GM23338 (cell line): ENCODE data around the gene FKBP5. TPM values are rescaled to one million over a fixed set of nuclear protein-coding genes. Genes with fewer than 3 reads are reported as not detected.

Experiments
- ATAC-seq: fragments of 200-7000 bp; cut with Tn5 transposase; 3 replicates; pipeline ENCODE4 v1.9.1; 2020
- DNase-seq: peaks from one replicate; pipeline ENCODE4 v3.0.0-alpha.2; 2015; ENCODE audit warnings: low spot score
- H2AFZ ChIP-seq: fragments of 200-600 bp; sonication (generic); 2 replicates; pipeline ENCODE4 v1.8.0; 2016; ENCODE audit warnings: antibody characterized with exemption, mild to moderate bottlenecking, moderate library complexity
- H3F3A ChIP-seq: fragments of 200-600 bp; sonication (generic); replicated peaks from 2 replicates; pipeline ENCODE4 v1.8.0; 2017; ENCODE audit warnings: antibody characterized with exemption, mixed run types, low read depth
- H3K27ac ChIP-seq: fragments of 200-600 bp; sonication (generic); 2 replicates; pipeline ENCODE4 v1.6.1; 2016; ENCODE audit warnings: low read depth
- H3K27me3 ChIP-seq: fragments of 200-600 bp; sonication (generic); 2 replicates; pipeline ENCODE4 v1.8.0; 2016; ENCODE audit warnings: mild to moderate bottlenecking, mixed run types, moderate library complexity; ENCODE audit not compliant: insufficient read depth
- H3K36me3 ChIP-seq: fragments of 200-600 bp; sonication (generic); 2 replicates; pipeline ENCODE4 v1.8.0; 2016; ENCODE audit warnings: mild to moderate bottlenecking; ENCODE audit not compliant: insufficient read depth
- H3K4me1 ChIP-seq: fragments of 200-600 bp; sonication (generic); 2 replicates; pipeline ENCODE4 v1.8.0; 2016; ENCODE audit warnings: mild to moderate bottlenecking, moderate library complexity; ENCODE audit not compliant: insufficient read depth
- H3K4me2 ChIP-seq: fragments of 200-600 bp; sonication (generic); 2 replicates; pipeline ENCODE4 v1.7.1; 2017; ENCODE audit warnings: mixed run types
- H3K4me3 ChIP-seq: fragments of 200-600 bp; sonication (generic); 2 replicates; pipeline ENCODE4 v1.6.1; 2016; ENCODE audit warnings: mixed run types
- H3K79me2 ChIP-seq: fragments of 200-600 bp; sonication (generic); replicated peaks from 2 replicates; pipeline ENCODE4 v1.8.0; 2017; ENCODE audit warnings: mild to moderate bottlenecking; ENCODE audit not compliant: insufficient read depth
- H3K9me2 ChIP-seq: fragments of 200-600 bp; sonication (generic); 2 replicates; pipeline ENCODE4 v1.8.0; 2017; ENCODE audit not compliant: insufficient read depth
- H4K20me1 ChIP-seq: fragments of 200-600 bp; sonication (generic); replicated peaks from 2 replicates; pipeline ENCODE4 v1.8.0; 2017; ENCODE audit warnings: mild to moderate bottlenecking; ENCODE audit not compliant: insufficient read depth
- H3K27ac Mint-ChIP-seq: 2 replicates; pipeline ENCODE4 v1.8.0; 2020; ENCODE audit warnings: inconsistent platforms, mild to moderate bottlenecking, moderate library complexity, mixed read lengths
- H3K27me3 Mint-ChIP-seq: 3 replicates; pipeline ENCODE4 v1.8.0; 2022; ENCODE audit warnings: low read depth, mild to moderate bottlenecking, moderate library complexity, mixed read lengths, inconsistent platforms; ENCODE audit not compliant: insufficient read depth, poor library complexity
- H3K36me3 Mint-ChIP-seq: 3 replicates; pipeline ENCODE4 v1.8.0; 2021; ENCODE audit warnings: low read depth, mild to moderate bottlenecking, inconsistent platforms, moderate library complexity, mixed read lengths
- H3K4me1 Mint-ChIP-seq: 3 replicates; pipeline ENCODE4 v1.8.0; 2020; ENCODE audit warnings: mild to moderate bottlenecking, inconsistent platforms, mixed read lengths
- H3K4me3 Mint-ChIP-seq: 3 replicates; pipeline ENCODE4 v1.8.0; 2021; ENCODE audit warnings: moderate library complexity, mild to moderate bottlenecking, inconsistent platforms, mixed read lengths
- H3K9me3 Mint-ChIP-seq: 3 replicates; pipeline ENCODE4 v1.8.0; 2020; ENCODE audit warnings: moderate library complexity, mild to moderate bottlenecking, inconsistent platforms, mixed read lengths
- CREB1 ChIP-seq: fragments of 250-450 bp; sonication (Bioruptor Pico); IDR thresholded peaks from 2 replicates; pipeline ENCODE4 v1.5.0; 2020; ENCODE audit warnings: low read depth, mild to moderate bottlenecking, moderate library complexity
- ETS1 ChIP-seq: IDR thresholded peaks from 2 replicates; pipeline ENCODE4 v1.6.1; 2016; ENCODE audit warnings: antibody characterized with exemption
- EZH2 ChIP-seq: fragments of 200-600 bp; sonication (generic); IDR thresholded peaks from one replicate; pipeline ENCODE4 v1.8.0; 2017; ENCODE audit warnings: antibody characterized with exemption, mild to moderate bottlenecking, low read depth; ENCODE audit not compliant: unreplicated experiment
- EZH2phosphoT487 ChIP-seq: fragments of 200-600 bp; sonication (generic); IDR thresholded peaks from one replicate; pipeline ENCODE4 v1.8.1; 2018; ENCODE audit warnings: antibody characterized with exemption; ENCODE audit not compliant: unreplicated experiment
- POLR2AphosphoS5 ChIP-seq: IDR thresholded peaks from 2 replicates; pipeline ENCODE4 v1.6.1; 2016; ENCODE audit warnings: antibody characterized with exemption, low read depth
- REST ChIP-seq: IDR thresholded peaks from one replicate; pipeline ENCODE4 v1.6.1; 2018; ENCODE audit warnings: antibody characterized with exemption; ENCODE audit not compliant: unreplicated experiment
- STAT1 ChIP-seq: IDR thresholded peaks from one replicate; pipeline ENCODE4 v1.6.1; 2016; ENCODE audit warnings: antibody characterized with exemption; ENCODE audit not compliant: unreplicated experiment
- ZNF114 ChIP-seq: fragments of 250-450 bp; sonication (Bioruptor Pico); IDR thresholded peaks from 2 replicates; pipeline ENCODE4 v1.5.0; 2020; ENCODE audit warnings: mild to moderate bottlenecking, moderate library complexity
- ZNF331 ChIP-seq: fragments of 250-450 bp; sonication (Bioruptor Pico); IDR thresholded peaks from 2 replicates; pipeline ENCODE4 v1.5.0; 2020; ENCODE audit warnings: low read depth, mild to moderate bottlenecking, moderate library complexity
- polyA plus RNA-seq: library from polyadenylated mRNA; unstranded; fragments of >200 nt; fragmentation: Nextera tagmentation; extraction: Ambion mirVana; gene quantifications from 2 replicates; pipeline ENCODE4 v1.2.1, GENCODE V29; 2016
- total RNA-seq: library from RNA; depleted of rRNA; stranded (reverse); fragments of >200 nt; shearing (Covaris generic); gene quantifications from 2 replicates; pipeline ENCODE4 v1.2.3, GENCODE V29; 2014
- TF ChIP-seq, protein P1 (sequence below): fragments of 250-450 bp; sonication (Bioruptor Pico); IDR thresholded peaks from 2 replicates; pipeline ENCODE4 v1.5.0; 2020; ENCODE audit warnings: mild to moderate bottlenecking, moderate library complexity

The FKBP5 gene
- total and polyA plus RNA-seq, 2 experiments from 2014 or later: 19.8 to 28.6 TPM

GRCh38 chr6:35648203-35648602, 40.5 kb downstream of the FKBP5 start (continued):
- TF ChIP-seq REST: no peak
- no peak for TF ChIP-seq POLR2AphosphoS5
- TF ChIP-seq EZH2: no peak
- no peak for TF ChIP-seq ZNF114 (CRISPR knock-in tag)

- ATAC-seq: peak; percentile 83
- H3K27ac Mint-ChIP-seq: peak overlapping the region; percentile 20; the same call in 1 of the 2 replicates
- H3K36me3 ChIP-seq: no peaks in the 10 kb centered on the region
- H3K9me2 ChIP-seq: no peaks in the 10 kb centered on the region
- no peak overlapping the region for H2AFZ ChIP-seq
- H3K4me1 ChIP-seq: peaks cover 19% of the 10 kb centered on the region
- no peaks in the 10 kb centered on the region for H3K27me3 ChIP-seq
- no peak overlapping the region for H3K4me3 Mint-ChIP-seq
- no peak overlapping the region for H3K4me3 ChIP-seq
- 0 out of 2 replicates have a peak, but pooled peaks cover 3% of the 10 kb centered on the region for H4K20me1 ChIP-seq
- no peaks in the 10 kb centered on the region for H3K9me3 Mint-ChIP-seq
- H3K27me3 Mint-ChIP-seq: peaks cover 1% of the 10 kb centered on the region
- H3K79me2 ChIP-seq: peaks cover 38% of the 10 kb centered on the region
- peaks cover 30% of the 10 kb centered on the region for H3K4me1 Mint-ChIP-seq
- peak; percentile 33 for DNase-seq
- H3K4me2 ChIP-seq: no peak overlapping the region
- H3K27ac ChIP-seq: 0 out of 2 replicates have a peak overlapping the region, but pooled peaks have one; percentile 62
- H3K36me3 Mint-ChIP-seq: peaks cover under 1% of the 10 kb centered on the region; the same call in 1 of the 3 replicates
- H3F3A ChIP-seq: no peaks in the 10 kb centered on the region
- TF ChIP-seq ETS1 (no peak), REST (no peak), STAT1 (no peak), CREB1 (CRISPR knock-in tag) (no peak), EZH2phosphoT487 (no peak), ZNF331 (CRISPR knock-in tag) (no peak)
- TF ChIP-seq, protein P1, sequence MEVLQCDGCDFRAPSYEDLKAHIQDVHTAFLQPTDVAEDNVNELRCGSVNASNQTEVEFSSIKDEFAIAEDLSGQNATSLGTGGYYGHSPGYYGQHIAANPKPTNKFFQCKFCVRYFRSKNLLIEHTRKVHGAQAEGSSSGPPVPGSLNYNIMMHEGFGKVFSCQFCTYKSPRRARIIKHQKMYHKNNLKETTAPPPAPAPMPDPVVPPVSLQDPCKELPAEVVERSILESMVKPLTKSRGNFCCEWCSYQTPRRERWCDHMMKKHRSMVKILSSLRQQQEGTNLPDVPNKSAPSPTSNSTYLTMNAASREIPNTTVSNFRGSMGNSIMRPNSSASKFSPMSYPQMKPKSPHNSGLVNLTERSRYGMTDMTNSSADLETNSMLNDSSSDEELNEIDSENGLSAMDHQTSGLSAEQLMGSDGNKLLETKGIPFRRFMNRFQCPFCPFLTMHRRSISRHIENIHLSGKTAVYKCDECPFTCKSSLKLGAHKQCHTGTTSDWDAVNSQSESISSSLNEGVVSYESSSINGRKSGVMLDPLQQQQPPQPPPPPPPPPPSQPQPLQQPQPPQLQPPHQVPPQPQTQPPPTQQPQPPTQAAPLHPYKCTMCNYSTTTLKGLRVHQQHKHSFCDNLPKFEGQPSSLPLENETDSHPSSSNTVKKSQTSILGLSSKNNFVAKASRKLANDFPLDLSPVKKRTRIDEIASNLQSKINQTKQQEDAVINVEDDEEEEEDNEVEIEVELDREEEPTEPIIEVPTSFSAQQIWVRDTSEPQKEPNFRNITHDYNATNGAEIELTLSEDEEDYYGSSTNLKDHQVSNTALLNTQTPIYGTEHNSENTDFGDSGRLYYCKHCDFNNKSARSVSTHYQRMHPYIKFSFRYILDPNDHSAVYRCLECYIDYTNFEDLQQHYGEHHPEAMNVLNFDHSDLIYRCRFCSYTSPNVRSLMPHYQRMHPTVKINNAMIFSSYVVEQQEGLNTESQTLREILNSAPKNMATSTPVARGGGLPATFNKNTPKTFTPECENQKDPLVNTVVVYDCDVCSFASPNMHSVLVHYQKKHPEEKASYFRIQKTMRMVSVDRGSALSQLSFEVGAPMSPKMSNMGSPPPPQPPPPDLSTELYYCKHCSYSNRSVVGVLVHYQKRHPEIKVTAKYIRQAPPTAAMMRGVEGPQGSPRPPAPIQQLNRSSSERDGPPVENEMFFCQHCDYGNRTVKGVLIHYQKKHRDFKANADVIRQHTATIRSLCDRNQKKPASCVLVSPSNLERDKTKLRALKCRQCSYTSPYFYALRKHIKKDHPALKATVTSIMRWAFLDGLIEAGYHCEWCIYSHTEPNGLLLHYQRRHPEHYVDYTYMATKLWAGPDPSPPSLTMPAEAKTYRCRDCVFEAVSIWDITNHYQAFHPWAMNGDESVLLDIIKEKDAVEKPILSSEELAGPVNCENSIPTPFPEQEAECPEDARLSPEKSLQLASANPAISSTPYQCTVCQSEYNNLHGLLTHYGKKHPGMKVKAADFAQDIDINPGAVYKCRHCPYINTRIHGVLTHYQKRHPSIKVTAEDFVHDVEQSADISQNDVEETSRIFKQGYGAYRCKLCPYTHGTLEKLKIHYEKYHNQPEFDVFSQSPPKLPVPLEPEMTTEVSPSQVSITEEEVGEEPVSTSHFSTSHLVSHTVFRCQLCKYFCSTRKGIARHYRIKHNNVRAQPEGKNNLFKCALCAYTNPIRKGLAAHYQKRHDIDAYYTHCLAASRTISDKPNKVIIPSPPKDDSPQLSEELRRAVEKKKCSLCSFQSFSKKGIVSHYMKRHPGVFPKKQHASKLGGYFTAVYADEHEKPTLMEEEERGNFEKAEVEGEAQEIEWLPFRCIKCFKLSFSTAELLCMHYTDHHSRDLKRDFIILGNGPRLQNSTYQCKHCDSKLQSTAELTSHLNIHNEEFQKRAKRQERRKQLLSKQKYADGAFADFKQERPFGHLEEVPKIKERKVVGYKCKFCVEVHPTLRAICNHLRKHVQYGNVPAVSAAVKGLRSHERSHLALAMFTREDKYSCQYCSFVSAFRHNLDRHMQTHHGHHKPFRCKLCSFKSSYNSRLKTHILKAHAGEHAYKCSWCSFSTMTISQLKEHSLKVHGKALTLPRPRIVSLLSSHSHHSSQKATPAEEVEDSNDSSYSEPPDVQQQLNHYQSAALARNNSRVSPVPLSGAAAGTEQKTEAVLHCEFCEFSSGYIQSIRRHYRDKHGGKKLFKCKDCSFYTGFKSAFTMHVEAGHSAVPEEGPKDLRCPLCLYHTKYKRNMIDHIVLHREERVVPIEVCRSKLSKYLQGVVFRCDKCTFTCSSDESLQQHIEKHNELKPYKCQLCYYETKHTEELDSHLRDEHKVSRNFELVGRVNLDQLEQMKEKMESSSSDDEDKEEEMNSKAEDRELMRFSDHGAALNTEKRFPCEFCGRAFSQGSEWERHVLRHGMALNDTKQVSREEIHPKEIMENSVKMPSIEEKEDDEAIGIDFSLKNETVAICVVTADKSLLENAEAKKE (CRISPR knock-in tag): no peak
Observed at GRCh38 chr6:35647400-35647799, 41.3 kb downstream of the FKBP5 start.
